ENCODE measurements around the gene AUTS2. TPM values are rescaled to one million over a fixed set of nuclear protein-coding genes. Genes with fewer than 3 reads are reported as not detected.

Gene AUTS2
- total RNA-seq, 1 experiment from 2014 or later, result 2.5 TPM

GRCh38 chr7:70539205-70539604 is 940.9 kb downstream of the AUTS2 start:
- ATAC-seq, result no peak
- TF ChIP-seq REST (IDR thresholded peaks at IDR 0.05; ENCODE audit: insufficient read depth in 1 of 2, low read depth in 2 of 2, low read length in 1 of 2) (no peak), SIN3A (IDR thresholded peaks at IDR 0.05; ENCODE audit: borderline replicate concordance, insufficient read depth, low read depth, low read length) (no peak), POLR2AphosphoS5 (IDR thresholded peaks at IDR 0.05; ENCODE audit: low read depth, low read length) (no peak), CTCF (IDR thresholded peaks at IDR 0.05) (no peak), TCF7L2 (IDR thresholded peaks at IDR 0.05; ENCODE audit: low read depth, low read length) (no peak)
- POLR2A ChIA-PET, result no interaction called here
- no peaks in the 10 kb centered on the region for H3K36me3 ChIP-seq (ENCODE audit: control insufficient read depth, insufficient read depth, low read length)
- H3K4me3 ChIP-seq (ENCODE audit: low read depth in 2 of 2, low read length in 2 of 2), result no peak overlapping the region
- CTCF ChIA-PET, result no interaction called here
- no peaks in the 10 kb centered on the region for H3K4me1 ChIP-seq (ENCODE audit: control insufficient read depth, insufficient read depth, low read length)
- no TSS peak for BruUV-seq (replicated peaks)
- in situ Hi-C loops (cut with HindIII; ENCODE audit: low pct_unique_long_range_greater_than_20kb, low sequenced_read_pairs), result no loop called here
- no peak overlapping the region for H3K27ac ChIP-seq (ENCODE audit: low read length)
- no peak for DNase-seq (ENCODE audit: low read depth, low spot score)
- no peaks in the 10 kb centered on the region for H3K27me3 ChIP-seq (ENCODE audit: control insufficient read depth, insufficient read depth, low read length)
- intact Hi-C loops (cut with micrococcal nuclease; ENCODE audit: unreplicated experiment), result no loop called here
- H3K9me3 ChIP-seq (ENCODE audit: control insufficient read depth, insufficient read depth, low read depth, low read length), result no peaks in the 10 kb centered on the region

GRCh38 chr7:70539617-70540016 is 941.3 kb downstream of the AUTS2 start:
- ATAC-seq, result no peak

More at GRCh38 chr7:70539617-70540016, 941.3 kb downstream of the AUTS2 start:
- ChIA-PET POLR2A (no interaction called here), CTCF (no interaction called here)
- in situ Hi-C loops (cut with HindIII; ENCODE audit: low pct_unique_long_range_greater_than_20kb, low sequenced_read_pairs), result no loop called here
- Histone ChIP-seq H3K27ac (ENCODE audit: low read length) (no peak overlapping the region), H3K4me1 (ENCODE audit: control insufficient read depth, insufficient read depth, low read length) (no peaks in the 10 kb centered on the region), H3K9me3 (ENCODE audit: control insufficient read depth, insufficient read depth, low read depth, low read length) (no peaks in the 10 kb centered on the region), H3K27me3 (ENCODE audit: control insufficient read depth, insufficient read depth, low read length) (no peaks in the 10 kb centered on the region), H3K36me3 (ENCODE audit: control insufficient read depth, insufficient read depth, low read length) (no peaks in the 10 kb centered on the region), H3K4me3 (ENCODE audit: low read depth in 2 of 2, low read length in 2 of 2) (no peak overlapping the region)
- TF ChIP-seq REST (IDR thresholded peaks at IDR 0.05; ENCODE audit: insufficient read depth in 1 of 2, low read depth in 2 of 2, low read length in 1 of 2), result no peak
- TF ChIP-seq SIN3A (IDR thresholded peaks at IDR 0.05; ENCODE audit: borderline replicate concordance, insufficient read depth, low read depth, low read length), result no peak
- no peak for TF ChIP-seq POLR2AphosphoS5 (IDR thresholded peaks at IDR 0.05; ENCODE audit: low read depth, low read length)
- TF ChIP-seq CTCF (IDR thresholded peaks at IDR 0.05), result no peak
- TF ChIP-seq TCF7L2 (IDR thresholded peaks at IDR 0.05; ENCODE audit: low read depth, low read length), result no peak
- no peak for DNase-seq (ENCODE audit: low read depth, low spot score)
- BruUV-seq (replicated peaks), result no TSS peak
- intact Hi-C loops (cut with micrococcal nuclease; ENCODE audit: unreplicated experiment), result no loop called here

All from Panc1 (cell line).